Mucosa of descending colon (tissue), 3 donors: ENCODE data around the gene USH1G. TPM values are rescaled to one million over a fixed set of nuclear protein-coding genes. Genes with fewer than 3 reads are reported as not detected.

Experiments used
- ATAC-seq: fragments of 200-7000 bp; cut with Tn5 transposase; one replicate; pipeline ENCODE4 v1.9.1; 2020; ENCODE audit warnings: mild to moderate bottlenecking, moderate library complexity
- DNase-seq, 3 donors: peaks; one replicate each; pipeline ENCODE4 v3.0.0-alpha.2; 2020
- H3K36me3 ChIP-seq: fragments of 200-600 bp; one replicate; pipeline ENCODE4 v1.8.0; 2021; ENCODE audit warnings: low read depth, mild to moderate bottlenecking
- H3K4me1 ChIP-seq: fragments of 200-600 bp; one replicate; pipeline ENCODE4 v1.8.0; 2021; ENCODE audit warnings: low read depth, mild to moderate bottlenecking
- H3K4me3 ChIP-seq: fragments of 200-600 bp; one replicate; pipeline ENCODE4 v1.8.0; 2021; ENCODE audit warnings: mild to moderate bottlenecking
- H3K9me3 ChIP-seq: fragments of 200-600 bp; one replicate; pipeline ENCODE4 v1.8.0; 2021; ENCODE audit warnings: mild to moderate bottlenecking
- intact Hi-C, 2 donors: fragments of 100-400 bp; cut with DNase I in 1 of 2; cut with micrococcal nuclease in 1 of 2; formaldehyde crosslinking; loops; one replicate each; pipeline versions ENCODE4 v1.11.0 to v1.11.1; 2022; cut with DNase I, micrococcal nuclease
- total RNA-seq, 3 donors: library from RNA; stranded (reverse); fragmentation: NEBNext Ultra II Directional in 2 of 3; extraction: Animal tissue kit (Norgen Biotek cat#: 25700) in 2 of 3; gene quantifications; one replicate each; pipeline versions ENCODE4 v1.2.1 to v1.2.4, GENCODE V29; 2021 to 2023
- TF ChIP-seq, protein P1 (sequence below): fragments of 200-600 bp; IDR thresholded peaks from one replicate; pipeline ENCODE4 v1.8.0; 2022; ENCODE audit warnings: antibody characterized with exemption, mild to moderate bottlenecking
- donor health status: DM: no; HTN: no; CAD: no; lungs with moderate emphysema.
- donor health status: DM: no; HTN: no; CAD: no.
- donor health status: DM: no; HTN: yes; CAD: no.

The USH1G gene
- total RNA-seq, 3 donors from 2014 or later: not detected

DNA sequence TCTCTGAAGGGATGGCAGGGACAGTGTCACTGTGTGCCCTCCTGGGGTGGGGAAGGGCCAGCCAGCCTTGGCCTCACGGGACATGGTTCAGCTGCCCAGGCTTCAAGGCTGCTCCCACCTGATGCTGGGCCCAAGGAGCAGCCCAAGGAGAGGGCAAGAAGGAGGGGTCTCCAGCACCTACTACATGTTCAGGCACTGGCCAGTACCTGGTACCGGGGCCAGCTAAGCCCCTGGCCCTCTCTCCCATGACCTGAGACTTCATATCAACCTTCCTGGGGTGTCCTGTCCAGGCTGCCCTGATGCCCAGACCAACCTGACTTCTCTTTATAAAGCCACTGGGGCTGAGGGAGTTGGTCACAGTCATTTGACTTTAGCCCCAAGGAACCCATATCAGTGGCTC is 1.3 kb downstream of the USH1G start:
- intact Hi-C loops: no loop called here
- Histone ChIP-seq H3K4me3 (no peak overlapping the region), H3K36me3 (no peaks in the 10 kb centered on the region), H3K9me3 (no peaks in the 10 kb centered on the region), H3K4me1 (peaks cover 11% of the 10 kb centered on the region)
- DNase-seq (no peak), ATAC-seq (no peak)
- TF ChIP-seq, protein P1, sequence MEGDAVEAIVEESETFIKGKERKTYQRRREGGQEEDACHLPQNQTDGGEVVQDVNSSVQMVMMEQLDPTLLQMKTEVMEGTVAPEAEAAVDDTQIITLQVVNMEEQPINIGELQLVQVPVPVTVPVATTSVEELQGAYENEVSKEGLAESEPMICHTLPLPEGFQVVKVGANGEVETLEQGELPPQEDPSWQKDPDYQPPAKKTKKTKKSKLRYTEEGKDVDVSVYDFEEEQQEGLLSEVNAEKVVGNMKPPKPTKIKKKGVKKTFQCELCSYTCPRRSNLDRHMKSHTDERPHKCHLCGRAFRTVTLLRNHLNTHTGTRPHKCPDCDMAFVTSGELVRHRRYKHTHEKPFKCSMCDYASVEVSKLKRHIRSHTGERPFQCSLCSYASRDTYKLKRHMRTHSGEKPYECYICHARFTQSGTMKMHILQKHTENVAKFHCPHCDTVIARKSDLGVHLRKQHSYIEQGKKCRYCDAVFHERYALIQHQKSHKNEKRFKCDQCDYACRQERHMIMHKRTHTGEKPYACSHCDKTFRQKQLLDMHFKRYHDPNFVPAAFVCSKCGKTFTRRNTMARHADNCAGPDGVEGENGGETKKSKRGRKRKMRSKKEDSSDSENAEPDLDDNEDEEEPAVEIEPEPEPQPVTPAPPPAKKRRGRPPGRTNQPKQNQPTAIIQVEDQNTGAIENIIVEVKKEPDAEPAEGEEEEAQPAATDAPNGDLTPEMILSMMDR: no peak

DNA sequence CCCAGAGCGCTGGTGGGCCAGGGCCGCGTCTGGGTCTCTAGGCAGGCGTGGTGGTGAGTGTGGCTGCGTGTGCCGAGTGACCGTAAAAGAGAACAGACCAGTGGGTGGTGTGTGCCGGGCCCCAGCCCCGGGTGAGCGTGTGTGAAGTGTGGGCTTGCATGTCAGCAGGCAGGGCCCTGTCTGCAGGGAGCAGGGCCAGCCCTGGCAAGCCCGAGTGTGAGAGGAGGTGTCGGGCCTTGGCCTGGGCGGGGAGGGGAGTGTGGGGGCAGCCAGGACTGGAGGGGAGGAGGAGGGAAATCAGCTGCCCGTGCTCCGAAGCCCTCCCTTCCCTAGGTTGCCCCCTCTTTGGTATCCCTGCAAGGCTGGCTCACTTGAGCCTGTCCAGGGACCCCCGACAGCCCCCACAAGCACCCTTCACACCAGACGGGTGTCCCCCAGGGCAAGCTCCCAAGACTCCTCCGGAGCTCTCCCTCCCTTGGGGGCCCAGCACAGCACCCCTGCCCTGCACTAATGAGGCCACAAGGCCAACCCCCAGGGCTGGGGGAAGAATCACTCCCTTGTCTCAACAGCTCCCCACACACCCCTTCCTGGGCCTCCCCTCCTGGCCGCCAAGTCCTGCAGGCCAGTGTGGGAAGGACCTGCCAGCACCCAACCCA is 1.9 kb downstream of the USH1G start:
- H3K9me3 ChIP-seq: no peaks in the 10 kb centered on the region
- DNase-seq (no peak), ATAC-seq (no peak)
- peaks cover 11% of the 10 kb centered on the region for H3K4me1 ChIP-seq
- H3K36me3 ChIP-seq: no peaks in the 10 kb centered on the region
- intact Hi-C loops: no loop called here
- TF ChIP-seq, protein P1: no peak
- no peak overlapping the region for H3K4me3 ChIP-seq

DNA sequence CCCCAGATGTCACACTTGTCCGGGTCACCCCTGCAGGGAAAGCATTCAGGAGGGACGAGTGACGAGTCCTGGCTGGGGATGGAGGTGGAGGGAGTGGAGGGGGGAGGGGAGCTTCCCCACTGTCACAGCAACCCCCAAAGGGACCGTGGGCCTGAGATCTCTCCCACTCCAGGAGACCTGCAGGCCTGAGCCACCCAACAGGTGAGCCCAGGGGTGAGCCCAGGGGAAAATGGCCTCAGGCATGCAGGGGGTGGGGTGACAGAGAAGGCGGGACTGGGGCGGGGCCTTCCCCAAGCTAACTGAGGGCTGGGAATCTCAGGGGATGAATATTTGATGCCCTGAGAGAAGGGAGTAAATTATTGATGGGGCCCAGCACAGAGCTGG is 2.4 kb downstream of the USH1G start:
- Histone ChIP-seq H3K36me3 (no peaks in the 10 kb centered on the region), H3K4me1 (peaks cover 11% of the 10 kb centered on the region), H3K4me3 (no peak overlapping the region), H3K9me3 (no peaks in the 10 kb centered on the region)
- no peak for DNase-seq
- ATAC-seq: no peak
- TF ChIP-seq, protein P1: no peak
- intact Hi-C loops: no loop called here

DNA sequence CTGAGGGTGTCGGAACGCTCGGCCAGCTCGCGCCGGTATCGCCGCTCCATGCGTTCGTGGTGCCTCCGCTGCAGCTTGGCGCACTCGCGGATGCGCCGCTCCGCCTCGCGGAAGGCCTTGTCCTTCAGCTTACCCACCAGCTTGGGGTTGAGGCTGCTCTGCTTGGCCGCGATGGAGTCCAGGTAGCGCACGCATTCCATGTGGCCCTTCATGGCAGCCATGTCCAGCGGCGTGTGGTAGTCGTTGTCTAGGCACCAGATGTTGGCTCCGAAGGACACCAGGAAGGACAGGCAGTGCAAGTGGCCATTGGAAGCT is 2.8 kb downstream of the USH1G start:
- intact Hi-C loops: no loop called here
- ATAC-seq: no peak

DNA sequence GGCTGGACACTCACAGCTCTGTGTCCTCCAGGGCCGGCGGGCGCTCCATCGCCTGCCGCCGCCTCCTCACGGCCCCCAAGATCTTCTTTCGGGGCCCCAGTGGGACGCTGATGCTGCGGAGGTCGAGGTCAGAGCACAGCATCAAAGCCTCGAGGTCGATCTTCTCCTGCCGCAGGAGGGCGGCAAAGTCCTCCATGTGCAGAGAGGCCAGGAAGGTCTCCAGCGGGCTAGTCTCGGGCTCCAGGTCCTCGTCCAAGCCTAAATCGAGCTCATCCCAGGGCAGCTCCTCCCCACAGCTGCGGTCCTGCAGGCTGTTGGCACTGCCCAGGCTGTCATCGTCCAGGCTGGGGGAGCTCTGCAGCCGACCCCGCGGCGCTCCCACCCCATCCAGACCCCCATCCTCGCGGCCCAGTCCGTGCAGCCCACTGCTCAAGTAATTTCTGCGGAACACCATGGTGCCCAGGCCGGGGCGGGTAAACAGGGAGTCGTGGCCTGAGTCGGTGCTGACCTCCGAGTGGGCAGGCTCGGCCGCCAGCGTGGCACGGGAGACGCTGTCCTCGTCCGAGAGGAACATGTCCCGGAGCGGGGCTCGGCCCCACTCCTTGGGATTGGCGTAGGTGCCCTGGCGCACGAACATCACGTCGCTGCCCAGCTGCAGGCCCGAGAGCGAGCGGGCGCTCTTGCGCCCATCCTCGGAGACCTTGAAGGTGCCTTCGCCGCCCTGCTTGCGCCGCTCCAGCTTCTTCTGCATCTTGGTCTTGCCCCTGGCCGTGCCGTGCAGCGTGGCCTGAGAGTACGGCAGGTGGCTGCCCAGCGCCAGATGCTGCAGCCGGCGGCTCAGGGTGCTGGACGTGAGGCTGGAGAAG is 3.4 kb downstream of the USH1G start:
- DNase-seq (peak in 2 of 3 donors; percentile 24 to 43), ATAC-seq (no peak)
- no peaks in the 10 kb centered on the region for H3K36me3 ChIP-seq
- TF ChIP-seq, protein P1: no peak
- H3K4me1 ChIP-seq: peaks cover 11% of the 10 kb centered on the region
- H3K9me3 ChIP-seq: no peaks in the 10 kb centered on the region
- H3K4me3 ChIP-seq: no peak overlapping the region
- intact Hi-C loops: no loop called here

More for the DNA sequence above, 2.8 kb downstream of the USH1G start:
- peaks cover 11% of the 10 kb centered on the region for H3K4me1 ChIP-seq
- TF ChIP-seq, protein P1: no peak
- no peaks in the 10 kb centered on the region for H3K36me3 ChIP-seq
- H3K9me3 ChIP-seq: no peaks in the 10 kb centered on the region
- no peak overlapping the region for H3K4me3 ChIP-seq
- no peak for DNase-seq
